IPS-11a (cell line): ENCODE measurements around the gene RNF208.
A peak's percentile ranks its signal among the peaks of the same experiment; 100 is the strongest.
"Not testable (repeated sequence)": the region's sequence is repeated elsewhere in the genome, so short reads cannot be mapped to it uniquely, and the experiment has no call there.

Source experiments
- H3K4me3 ChIP-seq: one replicate; pipeline ENCODE4 v1.5.1; 2013; ENCODE audit warnings: low read depth, low read length, control low read depth

Gene RNF208

DNA sequence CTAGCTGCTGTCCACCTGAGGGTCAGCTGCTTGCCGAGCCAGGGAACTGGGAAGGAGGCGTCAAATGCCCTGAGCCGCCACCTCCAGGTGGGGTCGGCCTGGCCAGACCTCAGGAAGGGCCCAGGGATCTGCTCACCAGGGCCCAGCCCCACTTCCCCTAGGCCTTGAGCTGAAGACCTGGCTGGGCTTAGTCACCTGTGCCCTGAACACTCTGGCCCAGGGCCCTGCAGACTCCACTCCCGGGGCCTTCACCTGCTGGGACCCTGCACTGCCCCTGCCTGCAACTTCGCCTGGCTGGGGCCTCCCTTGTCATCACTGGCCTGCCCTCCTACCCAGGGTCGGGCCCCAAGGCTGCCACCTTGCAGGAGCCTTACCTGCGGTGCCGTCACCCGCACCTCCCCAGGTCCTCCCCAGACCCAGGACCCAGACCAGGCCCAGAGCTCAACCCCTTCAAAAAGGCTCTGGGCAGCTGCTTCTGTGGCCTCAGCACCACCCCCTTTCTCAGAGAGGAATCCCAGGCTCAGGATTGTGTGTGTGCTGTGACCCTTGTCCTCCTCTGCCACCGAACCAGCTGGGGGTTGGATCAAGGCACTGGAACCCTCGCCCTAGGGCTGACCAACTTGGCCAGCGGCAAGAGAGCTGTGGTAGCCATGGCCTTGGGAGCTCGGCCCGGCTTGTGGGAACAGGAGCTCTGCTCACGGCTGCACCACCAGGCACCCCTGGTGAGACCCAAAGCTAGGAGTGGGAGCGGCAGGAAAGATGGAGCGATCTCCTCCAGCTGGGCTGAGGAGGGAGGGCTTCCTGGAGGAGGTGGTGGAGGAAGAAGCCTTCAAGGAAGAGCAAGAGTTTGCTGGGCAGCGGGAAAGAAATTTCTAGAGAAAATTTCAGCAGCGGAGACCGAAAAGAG, 31.9 kb upstream of the RNF208 start:
- peak overlapping the region; percentile 94 for H3K4me3 ChIP-seq

DNA sequence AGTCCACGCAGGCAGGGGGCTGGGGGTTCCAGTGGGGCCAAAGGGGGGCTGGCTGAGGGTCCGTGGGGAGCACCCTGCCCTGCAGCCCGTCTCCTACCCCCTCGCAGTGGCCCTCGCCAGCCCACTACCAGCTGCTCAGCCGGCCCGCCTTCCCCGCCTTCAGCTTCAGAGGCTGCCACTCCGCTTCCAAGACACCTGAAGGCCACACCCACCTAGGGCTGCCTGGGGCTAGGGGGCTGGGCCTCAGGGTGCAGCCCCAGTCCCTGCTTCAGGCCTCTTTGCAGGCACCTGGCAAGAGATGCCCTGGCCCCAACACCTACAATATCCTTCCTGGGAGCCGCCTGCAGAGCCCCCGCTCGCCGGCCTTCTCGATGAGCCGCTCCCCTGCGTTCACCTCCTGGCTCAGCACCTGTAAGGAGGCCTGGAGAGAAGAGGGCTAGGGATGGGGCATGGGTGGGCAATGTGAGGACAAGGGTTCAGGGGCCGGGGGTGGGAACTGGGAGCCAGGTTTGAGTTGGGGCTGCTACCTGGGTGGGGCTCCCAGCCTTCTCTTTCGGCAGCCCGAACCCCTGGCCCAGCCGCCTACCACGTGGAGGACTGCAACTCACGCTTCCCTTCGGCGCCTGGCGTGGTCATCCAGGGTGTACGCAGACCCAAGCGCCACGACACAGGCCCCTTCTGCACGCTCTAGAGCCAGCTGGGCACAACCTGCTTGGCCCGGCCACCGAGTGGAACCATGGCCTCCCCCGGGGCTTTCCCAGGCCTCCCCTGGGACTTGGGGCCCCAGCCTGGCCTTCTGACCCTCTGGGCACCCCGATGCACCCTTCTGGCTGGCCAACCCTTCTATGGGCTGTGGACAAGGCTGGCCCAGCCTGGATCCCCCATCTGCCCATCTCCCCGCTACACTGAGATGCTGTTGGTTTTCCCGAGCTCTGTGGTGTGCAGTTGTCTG, 30.8 kb upstream of the RNF208 start:
- H3K4me3 ChIP-seq, result no peak overlapping the region

DNA sequence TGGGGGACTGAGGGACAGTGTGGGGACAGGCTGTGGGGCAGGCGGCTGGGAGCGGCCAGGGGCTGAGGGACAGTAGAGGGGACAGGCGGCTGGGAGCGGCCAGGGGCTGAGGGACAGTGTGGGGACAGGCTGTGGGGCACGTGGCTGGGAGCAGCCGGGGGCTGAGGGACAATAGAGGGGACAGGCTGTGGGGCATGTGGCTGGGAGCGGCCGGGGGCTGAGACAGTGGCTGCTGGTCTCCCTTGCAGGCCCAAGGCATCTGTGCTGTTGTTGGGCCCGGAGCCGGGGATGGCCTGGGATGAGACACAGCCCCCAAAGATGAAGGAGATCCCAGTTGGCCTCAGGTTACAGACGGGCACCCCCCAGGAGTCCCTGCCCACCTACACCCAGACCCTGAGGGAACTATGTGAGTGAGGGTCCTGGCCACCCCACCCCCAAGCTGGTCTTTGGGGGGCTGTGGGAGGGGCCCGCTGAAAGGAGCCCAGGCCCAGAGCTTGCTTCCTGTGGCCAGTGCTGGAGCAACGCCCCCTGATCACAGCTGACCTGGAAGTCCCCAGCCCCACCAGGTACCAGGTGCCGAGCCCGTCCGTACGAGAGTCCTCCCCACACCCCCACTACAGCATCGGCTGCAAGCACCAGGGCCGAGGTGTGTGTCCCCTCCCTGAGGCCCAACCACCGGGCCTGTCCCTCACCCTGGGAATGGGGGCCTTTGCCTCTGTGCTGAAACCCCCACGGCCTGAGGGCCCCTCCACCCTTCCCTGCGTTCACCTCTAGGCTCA, 29.6 kb upstream of the RNF208 start:
- no peak overlapping the region for H3K4me3 ChIP-seq

DNA sequence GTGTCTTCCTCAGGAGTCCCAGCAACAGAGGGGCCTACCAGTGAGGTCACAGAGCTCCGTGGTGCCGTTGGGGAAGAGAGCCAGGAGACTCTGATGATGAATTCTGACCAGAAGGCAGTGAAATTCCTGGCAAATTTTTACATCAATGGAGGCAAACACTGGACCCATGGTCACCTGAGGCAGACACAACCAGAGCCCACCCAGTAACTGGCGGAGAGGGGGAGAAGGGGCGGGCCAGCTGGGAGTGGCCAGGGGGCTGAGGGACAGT, 29.1 kb upstream of the RNF208 start, which contains the start of gene STPG3:
Gene STPG3 (plus strand): TSS at position 93 of the 268 bp plus-strand sequence. CDS start 1 bp downstream, at position 94.
- H3K4me3 ChIP-seq, result no peak within 1 kb of the TSS

DNA sequence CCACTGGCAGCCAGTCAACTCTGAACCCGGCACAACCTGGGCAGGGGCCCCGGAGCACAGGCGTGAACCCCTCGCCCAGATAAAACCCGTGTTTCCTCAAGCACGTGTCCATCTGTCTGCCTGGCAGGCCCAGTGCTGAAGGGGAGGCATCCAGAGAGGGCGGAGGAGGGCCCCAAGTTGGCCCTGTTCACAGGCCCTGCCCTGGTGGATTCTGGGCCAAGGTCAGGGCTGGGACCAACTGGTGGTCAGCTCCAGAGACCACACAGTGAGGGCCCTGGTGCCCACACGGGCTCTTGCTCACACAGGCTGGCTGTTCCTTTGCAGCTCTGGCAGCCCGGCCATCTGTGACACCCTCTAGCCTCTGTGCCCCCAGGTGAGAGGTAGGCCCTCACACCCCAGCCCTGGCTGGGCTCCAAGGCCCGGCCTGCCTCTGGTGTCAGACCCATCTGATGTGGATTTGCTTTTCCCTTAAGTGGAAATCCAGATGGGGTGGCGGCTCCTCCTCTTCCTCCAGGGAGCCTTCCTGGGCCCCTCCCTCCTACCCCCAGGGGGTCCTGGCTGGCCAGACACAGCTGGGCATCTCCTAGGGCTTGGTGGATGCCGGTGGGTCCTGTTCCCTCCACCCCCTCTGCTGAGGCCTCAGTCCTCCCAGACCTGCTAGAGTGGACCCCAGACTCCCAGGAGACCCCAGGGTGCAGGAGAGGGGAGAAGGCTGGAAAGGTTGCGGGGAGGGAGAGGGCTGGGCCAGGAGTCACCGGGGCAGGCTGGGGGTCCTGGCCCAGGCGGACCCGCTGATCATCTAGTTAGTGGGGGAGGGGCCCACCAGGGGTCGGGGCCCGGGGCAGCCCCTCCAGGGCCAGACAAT, 28.5 kb upstream of the RNF208 start:
- H3K4me3 ChIP-seq, result no peak overlapping the region

DNA sequence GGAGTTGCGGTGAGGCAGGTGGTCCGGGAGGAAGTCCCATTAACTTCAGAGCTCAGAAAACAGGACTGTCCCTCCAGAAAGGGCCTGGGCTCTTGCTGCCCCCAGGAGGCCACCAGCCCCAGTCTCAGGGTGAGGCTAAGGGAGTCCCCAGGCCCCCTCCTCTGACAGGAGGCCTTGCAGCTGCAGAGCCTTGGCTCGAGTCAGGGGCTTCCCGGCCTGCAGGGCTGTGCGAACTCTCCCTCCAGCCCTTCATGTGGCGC, 25.8 kb upstream of the RNF208 start:
- H3K4me3 ChIP-seq, result no peak overlapping the region

DNA sequence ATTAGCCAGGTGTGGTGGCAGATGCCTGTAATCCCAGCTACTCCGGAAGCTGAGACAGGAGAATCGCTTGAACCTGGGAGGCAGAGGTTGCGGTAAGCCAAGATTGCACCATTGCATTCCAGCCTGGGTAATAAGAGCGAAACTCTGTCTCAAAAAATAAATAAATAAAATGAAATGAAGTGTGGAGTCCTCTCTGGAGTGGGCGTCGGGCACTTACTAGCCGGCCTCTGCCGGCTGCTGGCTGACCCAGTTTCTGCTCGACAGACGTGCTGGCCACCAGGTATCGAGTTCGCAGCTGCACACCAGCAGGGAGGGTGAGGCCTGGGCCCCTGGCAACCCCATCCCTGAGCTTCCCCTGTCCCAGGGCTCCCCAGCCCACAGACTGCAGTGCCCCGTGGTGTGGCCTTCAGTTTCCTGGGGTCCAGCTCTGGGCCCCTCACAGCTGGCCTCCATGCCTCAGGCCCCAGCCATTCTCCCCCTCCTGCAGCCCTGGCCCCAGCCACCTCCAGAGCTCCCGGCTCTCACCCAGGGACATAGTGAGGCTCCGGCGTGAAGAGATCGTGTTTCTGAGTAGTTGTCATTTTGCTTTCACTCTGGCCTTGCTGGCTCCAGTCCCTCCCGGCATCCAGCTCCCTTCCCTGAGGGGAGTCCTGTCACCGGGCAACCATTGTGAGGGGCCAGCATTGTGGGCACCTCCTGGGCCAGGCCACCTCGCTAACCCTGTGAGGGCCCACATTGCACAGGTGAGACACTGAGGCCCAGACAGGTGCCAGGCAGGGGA, 25.3 kb upstream of the RNF208 start:
- no peak overlapping the region for H3K4me3 ChIP-seq

DNA sequence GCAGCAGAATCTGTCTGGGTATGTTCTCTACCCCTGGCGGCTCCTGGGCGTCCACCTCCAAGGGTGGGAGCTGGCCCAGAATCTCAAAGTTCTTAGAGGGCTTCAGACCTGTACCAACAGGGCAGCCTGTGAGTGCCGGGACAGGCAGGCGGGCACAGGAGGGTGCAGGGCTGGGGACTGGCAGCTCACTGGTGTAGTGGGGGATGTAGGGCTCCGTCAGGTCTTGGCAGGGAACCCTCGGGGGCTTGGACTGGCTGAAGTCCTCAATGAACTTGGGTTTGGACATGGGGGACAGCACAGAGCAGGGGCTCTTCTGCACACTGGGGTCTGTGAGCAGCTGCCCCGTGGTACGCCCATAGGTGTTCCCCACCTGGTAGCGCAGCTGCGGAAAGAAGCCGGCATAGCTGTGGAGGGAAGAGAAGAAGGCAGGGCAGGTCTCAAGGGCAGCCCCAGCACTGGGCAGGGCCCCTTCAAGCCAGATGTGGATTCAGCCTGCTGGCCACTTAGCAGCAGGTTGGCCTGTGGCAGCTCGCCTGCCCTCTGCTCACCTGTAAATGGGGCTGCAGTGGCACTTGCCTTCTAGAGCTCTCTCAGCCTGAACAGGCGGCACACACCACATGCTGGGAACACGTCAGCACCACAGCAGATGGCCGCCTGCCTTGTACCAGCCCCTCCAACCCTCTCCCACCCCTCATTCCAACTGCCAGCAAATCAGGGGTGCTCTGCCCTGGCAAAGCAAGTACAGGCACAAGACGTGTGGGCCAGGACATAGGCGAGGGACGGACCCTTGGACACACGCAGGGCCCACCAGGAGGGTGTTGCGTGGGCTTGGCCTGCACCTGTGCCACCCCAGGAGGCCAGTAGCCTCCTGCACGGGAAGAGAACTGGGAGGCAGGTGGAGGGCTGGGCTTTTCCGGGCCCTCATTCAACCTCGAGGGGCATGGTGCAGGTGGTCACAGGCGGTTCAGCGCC, 23.7 kb upstream of the RNF208 start:
- H3K4me3 ChIP-seq, result no peak overlapping the region

DNA sequence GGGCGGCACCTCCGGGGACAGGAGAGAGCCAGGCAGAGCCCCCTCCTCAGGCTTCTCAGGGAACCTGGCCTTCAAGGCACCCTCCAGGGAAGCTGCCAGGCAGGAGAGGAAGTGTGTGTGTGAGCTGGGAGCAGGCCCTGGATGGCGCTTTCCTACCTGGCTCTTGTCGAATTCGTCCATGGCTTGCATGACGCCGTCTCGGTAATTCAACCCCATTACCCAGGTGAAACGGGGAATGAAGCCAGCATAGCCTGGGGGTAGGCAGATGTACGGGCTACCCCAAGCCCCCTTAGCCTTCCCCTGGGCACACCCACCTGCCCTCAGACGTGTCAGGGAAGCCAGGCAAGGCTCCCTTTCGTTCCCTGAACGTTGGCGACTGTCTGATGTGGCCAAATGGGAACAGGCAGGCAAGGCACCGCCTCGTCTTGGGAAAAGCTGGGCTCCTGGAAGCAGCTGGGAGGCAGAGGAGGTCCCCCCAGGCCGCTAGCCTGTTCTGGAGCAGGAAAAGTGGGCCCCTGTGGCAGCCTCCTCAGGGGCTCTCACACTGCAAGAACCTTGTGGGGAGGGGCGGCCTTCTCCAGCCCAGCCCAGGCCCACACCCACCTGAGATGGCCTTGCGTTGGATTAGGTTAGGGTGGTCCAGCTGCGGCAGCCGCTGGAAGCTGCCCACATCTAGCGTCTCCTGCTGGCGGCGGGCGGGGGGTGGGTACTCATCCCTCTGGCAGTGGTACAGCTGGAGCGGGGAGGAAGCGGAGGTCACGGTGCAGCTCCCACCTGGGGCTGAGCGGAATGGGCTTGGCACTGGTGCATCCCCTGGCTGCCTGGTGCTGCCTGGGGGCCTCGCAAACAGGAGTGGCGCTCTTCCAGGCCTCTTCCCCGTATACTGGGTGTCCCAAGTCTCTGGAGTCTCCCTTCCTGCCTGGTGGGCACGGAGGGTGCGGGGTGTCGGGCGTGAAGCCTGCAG, 22.7 kb upstream of the RNF208 start:
- H3K4me3 ChIP-seq, result no peak overlapping the region

DNA sequence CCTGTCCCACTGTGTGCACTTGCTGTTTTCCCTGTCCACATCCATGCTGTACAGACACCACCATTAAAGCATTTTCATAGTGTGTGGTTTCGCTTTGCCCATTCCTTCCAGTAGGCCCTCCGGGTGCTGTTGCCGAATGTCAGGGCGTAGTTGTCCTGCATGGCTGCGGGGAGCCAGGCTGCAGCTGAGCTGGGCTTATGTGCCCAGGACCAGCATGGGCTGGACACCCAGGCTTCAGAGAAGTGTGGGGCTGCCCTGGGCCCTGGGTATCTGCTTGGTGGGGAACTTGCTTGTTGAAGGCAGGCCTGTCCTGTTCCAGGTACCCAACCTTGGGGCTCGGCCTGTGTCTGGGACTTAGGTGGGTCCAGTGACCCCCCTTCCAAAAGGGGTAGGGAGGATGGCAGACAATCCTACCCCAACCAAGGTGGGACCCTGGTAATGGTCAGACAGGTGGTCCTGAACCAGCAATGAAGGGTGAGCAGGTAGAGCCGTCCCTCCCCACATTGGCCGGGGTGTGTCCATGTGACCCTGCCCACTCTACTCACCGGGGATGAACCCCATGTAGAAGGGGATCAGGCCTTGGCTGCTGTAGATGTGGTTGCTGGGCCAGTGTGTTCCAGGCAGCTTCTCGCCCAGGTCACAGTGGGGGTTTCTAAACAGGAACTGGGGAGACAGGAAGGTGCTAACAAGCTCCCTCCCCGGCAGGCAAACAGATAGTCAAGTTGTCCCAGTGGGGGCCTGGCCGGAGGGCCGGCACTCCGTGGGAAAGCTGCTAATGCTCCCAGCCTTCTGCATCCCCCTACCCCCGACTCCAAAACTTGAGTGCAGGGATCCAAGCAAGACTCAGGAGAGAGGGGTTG, 21.8 kb upstream of the RNF208 start:
- H3K4me3 ChIP-seq, result no peak overlapping the region

DNA sequence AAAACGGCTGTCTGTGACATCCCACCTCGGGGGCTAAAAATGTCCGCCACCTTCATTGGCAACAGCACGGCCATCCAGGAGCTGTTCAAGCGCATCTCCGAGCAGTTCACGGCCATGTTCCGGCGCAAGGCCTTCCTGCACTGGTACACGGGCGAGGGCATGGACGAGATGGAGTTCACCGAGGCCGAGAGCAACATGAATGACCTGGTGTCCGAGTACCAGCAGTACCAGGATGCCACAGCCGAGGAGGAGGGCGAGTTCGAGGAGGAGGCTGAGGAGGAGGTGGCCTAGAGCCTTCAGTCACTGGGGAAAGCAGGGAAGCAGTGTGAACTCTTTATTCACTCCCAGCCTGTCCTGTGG, 21.2 kb upstream of the RNF208 start:
- H3K4me3 ChIP-seq, result not testable (repeated sequence)

DNA sequence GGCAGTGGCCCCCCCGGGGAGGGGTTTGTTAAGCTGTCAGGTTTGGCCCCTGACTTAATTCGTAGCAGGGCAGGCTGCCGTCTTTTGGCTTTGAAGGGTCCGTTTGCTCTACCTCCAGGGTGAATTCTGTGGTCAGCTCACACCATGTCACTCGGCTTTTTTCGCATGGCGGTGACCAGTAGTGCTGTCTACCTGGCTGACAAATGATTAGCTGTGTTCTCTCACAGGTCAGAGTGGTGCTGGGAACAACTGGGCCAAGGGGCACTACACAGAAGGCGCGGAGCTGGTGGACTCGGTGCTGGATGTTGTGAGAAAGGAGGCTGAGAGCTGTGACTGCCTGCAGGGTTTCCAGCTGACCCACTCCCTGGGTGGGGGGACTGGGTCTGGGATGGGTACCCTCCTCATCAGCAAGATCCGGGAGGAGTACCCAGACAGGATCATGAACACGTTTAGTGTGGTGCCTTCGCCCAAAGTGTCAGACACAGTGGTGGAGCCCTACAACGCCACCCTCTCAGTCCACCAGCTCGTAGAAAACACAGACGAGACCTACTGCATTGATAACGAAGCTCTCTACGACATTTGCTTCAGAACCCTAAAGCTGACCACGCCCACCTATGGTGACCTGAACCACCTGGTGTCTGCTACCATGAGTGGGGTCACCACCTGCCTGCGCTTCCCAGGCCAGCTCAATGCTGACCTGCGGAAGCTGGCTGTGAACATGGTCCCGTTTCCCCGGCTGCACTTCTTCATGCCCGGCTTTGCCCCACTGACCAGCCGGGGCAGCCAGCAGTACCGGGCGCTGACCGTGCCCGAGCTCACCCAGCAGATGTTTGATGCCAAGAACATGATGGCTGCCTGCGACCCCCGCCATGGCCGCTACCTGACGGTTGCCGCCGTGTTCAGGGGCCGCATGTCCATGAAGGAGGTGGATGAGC, 20.5 kb upstream of the RNF208 start:
- H3K4me3 ChIP-seq, result peak overlapping the region; percentile 89

DNA sequence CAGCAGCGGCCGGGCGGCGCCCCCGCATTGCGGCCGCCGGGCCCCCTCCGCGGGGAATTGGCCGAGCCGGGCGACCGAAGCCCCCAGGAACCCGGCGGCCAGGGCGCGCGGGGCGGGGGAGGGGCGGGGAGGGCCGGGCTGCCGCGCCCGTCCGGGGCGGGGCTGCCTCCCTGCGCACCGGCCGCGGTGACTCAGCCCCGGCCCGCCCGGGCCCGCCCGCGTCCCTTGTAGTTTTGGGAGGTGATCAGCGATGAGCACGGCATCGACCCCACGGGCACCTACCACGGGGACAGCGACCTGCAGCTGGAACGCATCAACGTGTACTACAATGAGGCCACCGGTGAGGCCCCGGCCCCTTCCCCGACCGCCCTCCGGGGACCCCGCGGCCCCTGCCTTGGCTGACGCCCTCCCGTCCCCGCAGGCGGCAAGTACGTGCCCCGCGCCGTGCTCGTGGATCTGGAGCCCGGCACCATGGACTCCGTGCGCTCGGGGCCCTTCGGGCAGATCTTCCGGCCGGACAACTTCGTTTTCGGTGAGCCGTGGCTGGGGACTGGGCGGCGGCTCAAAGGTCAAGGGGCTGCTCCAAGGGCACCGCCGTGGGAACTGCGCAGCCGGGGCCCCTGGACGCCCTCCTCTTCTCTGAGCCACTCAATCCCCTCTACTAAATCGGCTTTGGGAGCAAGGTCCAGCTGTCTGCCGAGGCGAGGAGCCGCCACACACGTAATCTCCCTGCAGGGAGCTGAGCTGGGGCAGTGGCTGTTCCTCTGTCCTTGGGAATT, 19.6 kb upstream of the RNF208 start:
- H3K4me3 ChIP-seq, result peak overlapping the region; percentile 89

DNA sequence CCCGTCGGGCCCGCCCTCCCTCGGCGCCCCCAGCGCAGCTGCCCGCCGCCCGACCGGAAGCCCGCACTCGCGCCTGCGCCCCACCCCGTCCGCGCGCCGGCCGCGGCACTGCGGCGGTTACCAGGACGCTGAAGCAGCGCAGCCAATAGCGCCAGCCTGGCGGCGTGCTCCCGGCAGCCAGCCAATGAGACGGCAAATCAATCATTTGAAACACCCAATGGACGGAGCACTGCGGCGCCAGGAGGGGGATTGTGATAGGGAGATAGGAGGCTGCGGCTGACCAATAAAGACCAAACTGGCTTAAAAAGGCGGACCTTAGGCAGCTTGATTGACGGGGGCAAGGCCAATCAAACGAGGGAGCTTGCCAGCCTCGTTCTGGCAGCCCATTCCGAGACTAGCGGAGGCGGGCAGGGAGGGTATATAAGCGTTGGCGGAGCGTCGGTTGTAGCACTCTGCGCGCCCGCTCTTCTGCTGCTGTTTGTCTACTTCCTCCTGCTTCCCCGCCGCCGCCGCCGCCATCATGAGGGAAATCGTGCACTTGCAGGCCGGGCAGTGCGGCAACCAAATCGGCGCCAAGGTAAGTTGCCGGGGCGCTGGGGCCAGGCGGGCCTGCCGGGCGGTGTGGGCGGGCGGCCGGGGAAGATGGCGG, 18.9 kb upstream of the RNF208 start, which contains the start of gene TUBB4B:
Gene TUBB4B (plus strand): TSS at position 447 of the 649 bp plus-strand sequence. CDS start 74 bp downstream, at position 521.
- H3K4me3 ChIP-seq, result peak within 1 kb of the TSS; percentile 89
